ENCODE data around the gene AMY2B.
"Not testable (repeated sequence)": the region's sequence is repeated elsewhere in the genome, so short reads cannot be mapped to it uniquely, and the experiment has no call there.

Gene AMY2B

GRCh38 chr1:103583887-103584286 is 12.5 kb downstream of the AMY2B start:
- Histone ChIP-seq H3K4me3 (ENCODE audit: low read depth in 1 of 2, low read length in 1 of 2) (no peak overlapping the region), H3K9me3 (no peaks in the 10 kb centered on the region), H3K4me1 (ENCODE audit: control insufficient read depth in 1 of 2, insufficient read depth in 1 of 2, low read depth in 1 of 2, low read length in 1 of 2) (no peaks in the 10 kb centered on the region), H3K27ac (no peak overlapping the region), H3K36me3 (no peaks in the 10 kb centered on the region), H3K27me3 (no peaks in the 10 kb centered on the region)
- no peak for TF ChIP-seq CTCF (IDR thresholded peaks at IDR 0.05)

- TF ChIP-seq CTCF (IDR thresholded peaks at IDR 0.05) = no peak
- Histone ChIP-seq H3K27me3 (no peaks in the 10 kb centered on the region), H3K9me3 (no peaks in the 10 kb centered on the region), H3K4me1 (ENCODE audit: control insufficient read depth in 1 of 2, insufficient read depth in 1 of 2, low read depth in 1 of 2, low read length in 1 of 2) (no peaks in the 10 kb centered on the region), H3K4me3 (ENCODE audit: low read depth in 1 of 2, low read length in 1 of 2) (no peak overlapping the region), H3K27ac (no peak overlapping the region), H3K36me3 (no peaks in the 10 kb centered on the region)
These were observed 13.1 kb downstream of the AMY2B start for GRCh38 chr1:103584537-103584936.

GRCh38 chr1:103602740-103603139 is 31.4 kb downstream of the AMY2B start:
- not testable (repeated sequence) for H3K36me3 ChIP-seq; H3K27ac ChIP-seq; H3K9me3 ChIP-seq; H3K4me1 ChIP-seq (ENCODE audit: control insufficient read depth in 1 of 2, insufficient read depth in 1 of 2, low read depth in 1 of 2, low read length in 1 of 2); H3K4me3 ChIP-seq (ENCODE audit: low read depth in 1 of 2, low read length in 1 of 2); H3K27me3 ChIP-seq

- Histone ChIP-seq H3K27ac (no peak overlapping the region), H3K4me1 (ENCODE audit: control insufficient read depth in 1 of 2, insufficient read depth in 1 of 2, low read depth in 1 of 2, low read length in 1 of 2) (no peaks in the 10 kb centered on the region), H3K27me3 (no peaks in the 10 kb centered on the region), H3K4me3 (ENCODE audit: low read depth in 1 of 2, low read length in 1 of 2) (no peak overlapping the region), H3K36me3 (no peaks in the 10 kb centered on the region), H3K9me3 (no peaks in the 10 kb centered on the region)
- no peak for TF ChIP-seq CTCF (IDR thresholded peaks at IDR 0.05)
These were observed 45.0 kb downstream of the AMY2B start for GRCh38 chr1:103616362-103616761.

- H3K27me3 ChIP-seq; H3K9me3 ChIP-seq; H3K4me1 ChIP-seq (ENCODE audit: control insufficient read depth in 1 of 2, insufficient read depth in 1 of 2, low read depth in 1 of 2, low read length in 1 of 2); H3K27ac ChIP-seq; H3K4me3 ChIP-seq (ENCODE audit: low read depth in 1 of 2, low read length in 1 of 2); H3K36me3 ChIP-seq: not testable (repeated sequence)
These were observed 45.6 kb downstream of the AMY2B start, which contains the start of gene AMY2A for GRCh38 chr1:103616994-103617477. AMY2A (plus strand) TSS chr1:103617427; CDS start chr1:103617441, 14 bp downstream.

- H3K27ac ChIP-seq; H3K4me3 ChIP-seq (ENCODE audit: low read depth in 1 of 2, low read length in 1 of 2); H3K36me3 ChIP-seq; H3K4me1 ChIP-seq (ENCODE audit: control insufficient read depth in 1 of 2, insufficient read depth in 1 of 2, low read depth in 1 of 2, low read length in 1 of 2); H3K27me3 ChIP-seq; H3K9me3 ChIP-seq: not testable (repeated sequence)
These were observed 56.0 kb downstream of the AMY2B start for GRCh38 chr1:103627436-103627835.
